GM23338 (cell line): ENCODE measurements around the gene XPO6. TPM values are rescaled to one million over a fixed set of nuclear protein-coding genes. Genes with fewer than 3 reads are reported as not detected.

Experiments
- ATAC-seq: fragments of 200-7000 bp; cut with Tn5 transposase; 3 replicates; pipeline ENCODE4 v1.9.1; 2020
- DNase-seq: peaks from one replicate; pipeline ENCODE4 v3.0.0-alpha.2; 2015; ENCODE audit warnings: low spot score
- H2AFZ ChIP-seq: fragments of 200-600 bp; sonication (generic); 2 replicates; pipeline ENCODE4 v1.8.0; 2016; ENCODE audit warnings: antibody characterized with exemption, mild to moderate bottlenecking, moderate library complexity
- H3F3A ChIP-seq: fragments of 200-600 bp; sonication (generic); replicated peaks from 2 replicates; pipeline ENCODE4 v1.8.0; 2017; ENCODE audit warnings: antibody characterized with exemption, mixed run types, low read depth
- H3K27ac ChIP-seq: fragments of 200-600 bp; sonication (generic); 2 replicates; pipeline ENCODE4 v1.6.1; 2016; ENCODE audit warnings: low read depth
- H3K27me3 ChIP-seq: fragments of 200-600 bp; sonication (generic); 2 replicates; pipeline ENCODE4 v1.8.0; 2016; ENCODE audit warnings: mild to moderate bottlenecking, mixed run types, moderate library complexity; ENCODE audit not compliant: insufficient read depth
- H3K36me3 ChIP-seq: fragments of 200-600 bp; sonication (generic); 2 replicates; pipeline ENCODE4 v1.8.0; 2016; ENCODE audit warnings: mild to moderate bottlenecking; ENCODE audit not compliant: insufficient read depth
- H3K4me1 ChIP-seq: fragments of 200-600 bp; sonication (generic); 2 replicates; pipeline ENCODE4 v1.8.0; 2016; ENCODE audit warnings: mild to moderate bottlenecking, moderate library complexity; ENCODE audit not compliant: insufficient read depth
- H3K4me2 ChIP-seq: fragments of 200-600 bp; sonication (generic); 2 replicates; pipeline ENCODE4 v1.7.1; 2017; ENCODE audit warnings: mixed run types
- H3K4me3 ChIP-seq: fragments of 200-600 bp; sonication (generic); 2 replicates; pipeline ENCODE4 v1.6.1; 2016; ENCODE audit warnings: mixed run types
- H3K79me2 ChIP-seq: fragments of 200-600 bp; sonication (generic); replicated peaks from 2 replicates; pipeline ENCODE4 v1.8.0; 2017; ENCODE audit warnings: mild to moderate bottlenecking; ENCODE audit not compliant: insufficient read depth
- H3K9me2 ChIP-seq: fragments of 200-600 bp; sonication (generic); 2 replicates; pipeline ENCODE4 v1.8.0; 2017; ENCODE audit not compliant: insufficient read depth
- H4K20me1 ChIP-seq: fragments of 200-600 bp; sonication (generic); replicated peaks from 2 replicates; pipeline ENCODE4 v1.8.0; 2017; ENCODE audit warnings: mild to moderate bottlenecking; ENCODE audit not compliant: insufficient read depth
- H3K27ac Mint-ChIP-seq: 2 replicates; pipeline ENCODE4 v1.8.0; 2020; ENCODE audit warnings: inconsistent platforms, mild to moderate bottlenecking, moderate library complexity, mixed read lengths
- H3K27me3 Mint-ChIP-seq: 3 replicates; pipeline ENCODE4 v1.8.0; 2022; ENCODE audit warnings: low read depth, mild to moderate bottlenecking, moderate library complexity, mixed read lengths, inconsistent platforms; ENCODE audit not compliant: insufficient read depth, poor library complexity
- H3K36me3 Mint-ChIP-seq: 3 replicates; pipeline ENCODE4 v1.8.0; 2021; ENCODE audit warnings: low read depth, mild to moderate bottlenecking, inconsistent platforms, moderate library complexity, mixed read lengths
- H3K4me1 Mint-ChIP-seq: 3 replicates; pipeline ENCODE4 v1.8.0; 2020; ENCODE audit warnings: mild to moderate bottlenecking, inconsistent platforms, mixed read lengths
- H3K4me3 Mint-ChIP-seq: 3 replicates; pipeline ENCODE4 v1.8.0; 2021; ENCODE audit warnings: moderate library complexity, mild to moderate bottlenecking, inconsistent platforms, mixed read lengths
- H3K9me3 Mint-ChIP-seq: 3 replicates; pipeline ENCODE4 v1.8.0; 2020; ENCODE audit warnings: moderate library complexity, mild to moderate bottlenecking, inconsistent platforms, mixed read lengths
- CREB1 ChIP-seq: fragments of 250-450 bp; sonication (Bioruptor Pico); IDR thresholded peaks from 2 replicates; pipeline ENCODE4 v1.5.0; 2020; ENCODE audit warnings: low read depth, mild to moderate bottlenecking, moderate library complexity
- EZH2 ChIP-seq: fragments of 200-600 bp; sonication (generic); IDR thresholded peaks from one replicate; pipeline ENCODE4 v1.8.0; 2017; ENCODE audit warnings: antibody characterized with exemption, mild to moderate bottlenecking, low read depth; ENCODE audit not compliant: unreplicated experiment
- EZH2phosphoT487 ChIP-seq: fragments of 200-600 bp; sonication (generic); IDR thresholded peaks from one replicate; pipeline ENCODE4 v1.8.1; 2018; ENCODE audit warnings: antibody characterized with exemption; ENCODE audit not compliant: unreplicated experiment
- JUNB ChIP-seq: IDR thresholded peaks from one replicate; pipeline ENCODE4 v1.6.1; 2016; ENCODE audit warnings: antibody characterized with exemption; ENCODE audit not compliant: unreplicated experiment
- NANOG ChIP-seq: IDR thresholded peaks from 2 replicates; pipeline ENCODE4 v1.6.1; 2016; ENCODE audit warnings: antibody characterized with exemption, borderline replicate concordance
- POLR2AphosphoS5 ChIP-seq: IDR thresholded peaks from 2 replicates; pipeline ENCODE4 v1.6.1; 2016; ENCODE audit warnings: antibody characterized with exemption, low read depth
- STAT1 ChIP-seq: IDR thresholded peaks from one replicate; pipeline ENCODE4 v1.6.1; 2016; ENCODE audit warnings: antibody characterized with exemption; ENCODE audit not compliant: unreplicated experiment
- ZNF114 ChIP-seq: fragments of 250-450 bp; sonication (Bioruptor Pico); IDR thresholded peaks from 2 replicates; pipeline ENCODE4 v1.5.0; 2020; ENCODE audit warnings: mild to moderate bottlenecking, moderate library complexity
- ZNF331 ChIP-seq: fragments of 250-450 bp; sonication (Bioruptor Pico); IDR thresholded peaks from 2 replicates; pipeline ENCODE4 v1.5.0; 2020; ENCODE audit warnings: low read depth, mild to moderate bottlenecking, moderate library complexity
- polyA plus RNA-seq: library from polyadenylated mRNA; unstranded; fragments of >200 nt; fragmentation: Nextera tagmentation; extraction: Ambion mirVana; gene quantifications from 2 replicates; pipeline ENCODE4 v1.2.1, GENCODE V29; 2016
- total RNA-seq: library from RNA; depleted of rRNA; stranded (reverse); fragments of >200 nt; shearing (Covaris generic); gene quantifications from 2 replicates; pipeline ENCODE4 v1.2.3, GENCODE V29; 2014
- TF ChIP-seq, protein P1 (sequence below): IDR thresholded peaks from 2 replicates; pipeline ENCODE4 v1.6.1; 2016; ENCODE audit warnings: antibody characterized with exemption
- TF ChIP-seq, protein P2 (sequence below): IDR thresholded peaks from one replicate; pipeline ENCODE4 v1.6.1; 2018; ENCODE audit warnings: antibody characterized with exemption; ENCODE audit not compliant: unreplicated experiment
- TF ChIP-seq, protein P3 (sequence below): fragments of 250-450 bp; sonication (Bioruptor Pico); IDR thresholded peaks from 2 replicates; pipeline ENCODE4 v1.5.0; 2020; ENCODE audit warnings: mild to moderate bottlenecking, moderate library complexity

Gene XPO6
- total and polyA plus RNA-seq, 2 experiments from 2014 or later: 83.9 to 178 TPM

DNA sequence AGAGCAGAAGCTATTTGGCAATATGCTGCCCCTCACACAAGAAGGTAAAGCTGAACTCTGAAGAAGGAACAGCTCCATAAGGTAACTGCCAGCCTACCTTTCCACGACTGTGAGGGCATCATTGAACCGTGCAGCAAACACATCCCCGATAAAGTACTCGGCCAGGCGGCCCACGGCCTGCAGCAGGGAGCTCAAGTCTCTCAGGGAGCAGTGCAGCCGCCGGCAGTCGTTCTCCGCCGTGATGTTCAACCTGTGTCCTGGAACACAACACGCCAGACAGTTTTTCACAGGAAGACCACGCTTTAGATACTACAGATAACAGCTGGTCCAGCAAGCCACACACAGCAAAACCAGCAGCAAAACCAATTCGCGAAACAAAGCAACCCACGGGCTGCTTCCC lies 86.2 kb downstream of the XPO6 start:
- ATAC-seq: no peak
- Mint-ChIP-seq H3K27ac (no peak overlapping the region), H3K9me3 (no peaks in the 10 kb centered on the region)

DNA sequence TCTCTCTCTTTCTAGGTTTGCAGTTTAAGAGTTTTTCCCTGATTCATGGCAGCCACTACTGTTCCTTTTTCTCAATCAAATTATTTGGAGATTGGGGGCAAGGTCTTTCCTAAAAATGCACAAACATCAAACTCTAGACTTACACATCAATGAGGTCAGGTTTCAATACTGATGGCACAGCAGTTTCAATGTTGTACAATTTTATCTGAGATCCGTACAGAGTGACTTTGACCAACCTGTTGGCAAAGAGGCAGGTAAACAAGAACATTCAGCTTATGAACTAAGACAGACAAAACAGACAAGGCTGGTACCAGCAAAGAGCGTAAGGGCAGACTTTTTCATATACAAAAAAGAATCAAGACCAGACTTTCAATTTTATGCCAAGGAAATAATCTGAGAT lies 90.2 kb downstream of the XPO6 start:
- no peaks in the 10 kb centered on the region for H3K27me3 ChIP-seq
- Mint-ChIP-seq H3K9me3 (no peaks in the 10 kb centered on the region), H3K27me3 (no peaks in the 10 kb centered on the region), H3K4me3 (no peak overlapping the region), H3K4me1 (no peaks in the 10 kb centered on the region), H3K27ac (no peak overlapping the region), H3K36me3 (peaks cover 47% of the 10 kb centered on the region)
- no peaks in the 10 kb centered on the region for H3F3A ChIP-seq
- ATAC-seq: no peak
- 0 out of 2 replicates have a peak, but pooled peaks cover 2% of the 10 kb centered on the region for H3K79me2 ChIP-seq
- no peak overlapping the region for H3K4me2 ChIP-seq
- peaks cover 51% of the 10 kb centered on the region for H3K36me3 ChIP-seq
- H3K4me1 ChIP-seq: no peaks in the 10 kb centered on the region
- no peak overlapping the region for H2AFZ ChIP-seq
- peaks cover 10% of the 10 kb centered on the region; the same call in 1 of the 2 replicates for H4K20me1 ChIP-seq
- H3K27ac ChIP-seq: no peak overlapping the region
- H3K4me3 ChIP-seq: no peak overlapping the region
- no peaks in the 10 kb centered on the region for H3K9me2 ChIP-seq
- DNase-seq: no peak
- no peak for TF ChIP-seq NANOG
- no peak for TF ChIP-seq STAT1
- no peak for TF ChIP-seq EZH2
- TF ChIP-seq ZNF114 (CRISPR knock-in tag): no peak
- TF ChIP-seq, protein P1, sequence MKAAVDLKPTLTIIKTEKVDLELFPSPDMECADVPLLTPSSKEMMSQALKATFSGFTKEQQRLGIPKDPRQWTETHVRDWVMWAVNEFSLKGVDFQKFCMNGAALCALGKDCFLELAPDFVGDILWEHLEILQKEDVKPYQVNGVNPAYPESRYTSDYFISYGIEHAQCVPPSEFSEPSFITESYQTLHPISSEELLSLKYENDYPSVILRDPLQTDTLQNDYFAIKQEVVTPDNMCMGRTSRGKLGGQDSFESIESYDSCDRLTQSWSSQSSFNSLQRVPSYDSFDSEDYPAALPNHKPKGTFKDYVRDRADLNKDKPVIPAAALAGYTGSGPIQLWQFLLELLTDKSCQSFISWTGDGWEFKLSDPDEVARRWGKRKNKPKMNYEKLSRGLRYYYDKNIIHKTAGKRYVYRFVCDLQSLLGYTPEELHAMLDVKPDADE: no peak
- TF ChIP-seq, protein P2, sequence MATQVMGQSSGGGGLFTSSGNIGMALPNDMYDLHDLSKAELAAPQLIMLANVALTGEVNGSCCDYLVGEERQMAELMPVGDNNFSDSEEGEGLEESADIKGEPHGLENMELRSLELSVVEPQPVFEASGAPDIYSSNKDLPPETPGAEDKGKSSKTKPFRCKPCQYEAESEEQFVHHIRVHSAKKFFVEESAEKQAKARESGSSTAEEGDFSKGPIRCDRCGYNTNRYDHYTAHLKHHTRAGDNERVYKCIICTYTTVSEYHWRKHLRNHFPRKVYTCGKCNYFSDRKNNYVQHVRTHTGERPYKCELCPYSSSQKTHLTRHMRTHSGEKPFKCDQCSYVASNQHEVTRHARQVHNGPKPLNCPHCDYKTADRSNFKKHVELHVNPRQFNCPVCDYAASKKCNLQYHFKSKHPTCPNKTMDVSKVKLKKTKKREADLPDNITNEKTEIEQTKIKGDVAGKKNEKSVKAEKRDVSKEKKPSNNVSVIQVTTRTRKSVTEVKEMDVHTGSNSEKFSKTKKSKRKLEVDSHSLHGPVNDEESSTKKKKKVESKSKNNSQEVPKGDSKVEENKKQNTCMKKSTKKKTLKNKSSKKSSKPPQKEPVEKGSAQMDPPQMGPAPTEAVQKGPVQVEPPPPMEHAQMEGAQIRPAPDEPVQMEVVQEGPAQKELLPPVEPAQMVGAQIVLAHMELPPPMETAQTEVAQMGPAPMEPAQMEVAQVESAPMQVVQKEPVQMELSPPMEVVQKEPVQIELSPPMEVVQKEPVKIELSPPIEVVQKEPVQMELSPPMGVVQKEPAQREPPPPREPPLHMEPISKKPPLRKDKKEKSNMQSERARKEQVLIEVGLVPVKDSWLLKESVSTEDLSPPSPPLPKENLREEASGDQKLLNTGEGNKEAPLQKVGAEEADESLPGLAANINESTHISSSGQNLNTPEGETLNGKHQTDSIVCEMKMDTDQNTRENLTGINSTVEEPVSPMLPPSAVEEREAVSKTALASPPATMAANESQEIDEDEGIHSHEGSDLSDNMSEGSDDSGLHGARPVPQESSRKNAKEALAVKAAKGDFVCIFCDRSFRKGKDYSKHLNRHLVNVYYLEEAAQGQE: no peak
- no peak for TF ChIP-seq JUNB
- TF ChIP-seq, protein P3, sequence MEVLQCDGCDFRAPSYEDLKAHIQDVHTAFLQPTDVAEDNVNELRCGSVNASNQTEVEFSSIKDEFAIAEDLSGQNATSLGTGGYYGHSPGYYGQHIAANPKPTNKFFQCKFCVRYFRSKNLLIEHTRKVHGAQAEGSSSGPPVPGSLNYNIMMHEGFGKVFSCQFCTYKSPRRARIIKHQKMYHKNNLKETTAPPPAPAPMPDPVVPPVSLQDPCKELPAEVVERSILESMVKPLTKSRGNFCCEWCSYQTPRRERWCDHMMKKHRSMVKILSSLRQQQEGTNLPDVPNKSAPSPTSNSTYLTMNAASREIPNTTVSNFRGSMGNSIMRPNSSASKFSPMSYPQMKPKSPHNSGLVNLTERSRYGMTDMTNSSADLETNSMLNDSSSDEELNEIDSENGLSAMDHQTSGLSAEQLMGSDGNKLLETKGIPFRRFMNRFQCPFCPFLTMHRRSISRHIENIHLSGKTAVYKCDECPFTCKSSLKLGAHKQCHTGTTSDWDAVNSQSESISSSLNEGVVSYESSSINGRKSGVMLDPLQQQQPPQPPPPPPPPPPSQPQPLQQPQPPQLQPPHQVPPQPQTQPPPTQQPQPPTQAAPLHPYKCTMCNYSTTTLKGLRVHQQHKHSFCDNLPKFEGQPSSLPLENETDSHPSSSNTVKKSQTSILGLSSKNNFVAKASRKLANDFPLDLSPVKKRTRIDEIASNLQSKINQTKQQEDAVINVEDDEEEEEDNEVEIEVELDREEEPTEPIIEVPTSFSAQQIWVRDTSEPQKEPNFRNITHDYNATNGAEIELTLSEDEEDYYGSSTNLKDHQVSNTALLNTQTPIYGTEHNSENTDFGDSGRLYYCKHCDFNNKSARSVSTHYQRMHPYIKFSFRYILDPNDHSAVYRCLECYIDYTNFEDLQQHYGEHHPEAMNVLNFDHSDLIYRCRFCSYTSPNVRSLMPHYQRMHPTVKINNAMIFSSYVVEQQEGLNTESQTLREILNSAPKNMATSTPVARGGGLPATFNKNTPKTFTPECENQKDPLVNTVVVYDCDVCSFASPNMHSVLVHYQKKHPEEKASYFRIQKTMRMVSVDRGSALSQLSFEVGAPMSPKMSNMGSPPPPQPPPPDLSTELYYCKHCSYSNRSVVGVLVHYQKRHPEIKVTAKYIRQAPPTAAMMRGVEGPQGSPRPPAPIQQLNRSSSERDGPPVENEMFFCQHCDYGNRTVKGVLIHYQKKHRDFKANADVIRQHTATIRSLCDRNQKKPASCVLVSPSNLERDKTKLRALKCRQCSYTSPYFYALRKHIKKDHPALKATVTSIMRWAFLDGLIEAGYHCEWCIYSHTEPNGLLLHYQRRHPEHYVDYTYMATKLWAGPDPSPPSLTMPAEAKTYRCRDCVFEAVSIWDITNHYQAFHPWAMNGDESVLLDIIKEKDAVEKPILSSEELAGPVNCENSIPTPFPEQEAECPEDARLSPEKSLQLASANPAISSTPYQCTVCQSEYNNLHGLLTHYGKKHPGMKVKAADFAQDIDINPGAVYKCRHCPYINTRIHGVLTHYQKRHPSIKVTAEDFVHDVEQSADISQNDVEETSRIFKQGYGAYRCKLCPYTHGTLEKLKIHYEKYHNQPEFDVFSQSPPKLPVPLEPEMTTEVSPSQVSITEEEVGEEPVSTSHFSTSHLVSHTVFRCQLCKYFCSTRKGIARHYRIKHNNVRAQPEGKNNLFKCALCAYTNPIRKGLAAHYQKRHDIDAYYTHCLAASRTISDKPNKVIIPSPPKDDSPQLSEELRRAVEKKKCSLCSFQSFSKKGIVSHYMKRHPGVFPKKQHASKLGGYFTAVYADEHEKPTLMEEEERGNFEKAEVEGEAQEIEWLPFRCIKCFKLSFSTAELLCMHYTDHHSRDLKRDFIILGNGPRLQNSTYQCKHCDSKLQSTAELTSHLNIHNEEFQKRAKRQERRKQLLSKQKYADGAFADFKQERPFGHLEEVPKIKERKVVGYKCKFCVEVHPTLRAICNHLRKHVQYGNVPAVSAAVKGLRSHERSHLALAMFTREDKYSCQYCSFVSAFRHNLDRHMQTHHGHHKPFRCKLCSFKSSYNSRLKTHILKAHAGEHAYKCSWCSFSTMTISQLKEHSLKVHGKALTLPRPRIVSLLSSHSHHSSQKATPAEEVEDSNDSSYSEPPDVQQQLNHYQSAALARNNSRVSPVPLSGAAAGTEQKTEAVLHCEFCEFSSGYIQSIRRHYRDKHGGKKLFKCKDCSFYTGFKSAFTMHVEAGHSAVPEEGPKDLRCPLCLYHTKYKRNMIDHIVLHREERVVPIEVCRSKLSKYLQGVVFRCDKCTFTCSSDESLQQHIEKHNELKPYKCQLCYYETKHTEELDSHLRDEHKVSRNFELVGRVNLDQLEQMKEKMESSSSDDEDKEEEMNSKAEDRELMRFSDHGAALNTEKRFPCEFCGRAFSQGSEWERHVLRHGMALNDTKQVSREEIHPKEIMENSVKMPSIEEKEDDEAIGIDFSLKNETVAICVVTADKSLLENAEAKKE (CRISPR knock-in tag): no peak
- no peak for TF ChIP-seq CREB1 (CRISPR knock-in tag)
- TF ChIP-seq POLR2AphosphoS5: no peak
- no peak for TF ChIP-seq EZH2phosphoT487

More for the DNA sequence above, 86.2 kb downstream of the XPO6 start:
- no peak for TF ChIP-seq ZNF331 (CRISPR knock-in tag)
- no peak for TF ChIP-seq EZH2
- no peak for TF ChIP-seq STAT1
- no peak for TF ChIP-seq JUNB
- no peak for TF ChIP-seq ZNF114 (CRISPR knock-in tag)
- H3K4me1 ChIP-seq: no peaks in the 10 kb centered on the region
- H3K27me3 ChIP-seq: no peaks in the 10 kb centered on the region
- peaks cover 76% of the 10 kb centered on the region for H3K36me3 Mint-ChIP-seq
- no peak overlapping the region for H2AFZ ChIP-seq
- H3K79me2 ChIP-seq: peaks cover 16% of the 10 kb centered on the region; the same call in 1 of the 2 replicates
- no peak overlapping the region for H3K4me3 ChIP-seq
- H3K4me1 Mint-ChIP-seq: peaks cover 4% of the 10 kb centered on the region; the same call in 2 of the 3 replicates
- H3K4me2 ChIP-seq: no peak overlapping the region
- no peak overlapping the region for H3K4me3 Mint-ChIP-seq
- no peaks in the 10 kb centered on the region for H3K9me2 ChIP-seq
- no peaks in the 10 kb centered on the region for H3F3A ChIP-seq
- DNase-seq: no peak
- H3K27ac ChIP-seq: no peak overlapping the region
- peaks cover 8% of the 10 kb centered on the region; the same call in 1 of the 2 replicates for H4K20me1 ChIP-seq
- peaks cover 24% of the 10 kb centered on the region for H3K36me3 ChIP-seq
- H3K27me3 Mint-ChIP-seq: peaks cover 2% of the 10 kb centered on the region
